Liver (tissue), 9 donors: ENCODE data around the gene CARS1. TPM values are rescaled to one million over a fixed set of nuclear protein-coding genes. Genes with fewer than 3 reads are reported as not detected.

Source experiments
- DNase-seq: peaks from one replicate; pipeline ENCODE4 v3.0.0-alpha.2; 2017; ENCODE audit warnings: low spot score
- H3K27ac ChIP-seq, 2 donors: one replicate each; pipeline ENCODE4 v1.7.0; 2013; ENCODE audit warnings: inconsistent platforms in 2 of 2, low read length in 2 of 2, control low read depth in 1 of 2, low read depth in 1 of 2, mild to moderate bottlenecking in 1 of 2
- H3K27me3 ChIP-seq, 4 donors: one replicate each; pipeline versions ENCODE4 v1.6.1 to v1.7.0; 2013; ENCODE audit warnings: low read length in 3 of 4, inconsistent platforms in 1 of 4, mild to moderate bottlenecking in 1 of 4, moderate library complexity in 1 of 4; ENCODE audit not compliant: control insufficient read depth in 4 of 4, insufficient read depth in 4 of 4
- H3K36me3 ChIP-seq, 4 donors: one replicate each; pipeline versions ENCODE4 v1.6.1 to v1.7.0; 2013; ENCODE audit warnings: low read length in 3 of 4, mild to moderate bottlenecking in 3 of 4, low read depth in 1 of 4, moderate library complexity in 1 of 4; ENCODE audit not compliant: control insufficient read depth in 4 of 4, insufficient read depth in 3 of 4
- H3K4me1 ChIP-seq, 4 donors: one replicate each; pipeline versions ENCODE4 v1.6.1 to v1.7.0; 2013; ENCODE audit warnings: low read length in 3 of 4, mild to moderate bottlenecking in 3 of 4, moderate library complexity in 1 of 4; ENCODE audit not compliant: control insufficient read depth in 4 of 4, insufficient read depth in 4 of 4
- H3K4me3 ChIP-seq, 3 donors: one replicate each; pipeline versions ENCODE4 v1.6.1 to v1.7.0; 2013; ENCODE audit warnings: low read length in 3 of 3, control low read depth in 1 of 3, low read depth in 1 of 3, mild to moderate bottlenecking in 1 of 3
- H3K9ac ChIP-seq, 2 donors: one replicate each; pipeline ENCODE4 v1.7.0; 2013; ENCODE audit warnings: low read length in 2 of 2, mild to moderate bottlenecking in 2 of 2, moderate library complexity in 2 of 2, control low read depth in 1 of 2, low read depth in 1 of 2
- H3K9me3 ChIP-seq, 4 donors: one replicate each; pipeline versions ENCODE4 v1.6.1 to v1.7.0; 2013; ENCODE audit warnings: low read length in 3 of 4; ENCODE audit not compliant: control insufficient read depth in 4 of 4
- FOXA1 ChIP-seq: IDR thresholded peaks from 2 replicates; pipeline ENCODE4 v1.6.1; 2016; ENCODE audit warnings: antibody characterized with exemption
- FOXA2 ChIP-seq: IDR thresholded peaks from 2 replicates; pipeline ENCODE4 v1.6.1; 2016; ENCODE audit warnings: antibody characterized with exemption
- GABPA ChIP-seq, 2 donors: IDR thresholded peaks in 1 of 2; conservative IDR thresholded peaks in 1 of 2; 2 replicates each; pipeline ENCODE4 v1.6.1; 2016; ENCODE audit warnings: antibody characterized with exemption in 2 of 2, mild to moderate bottlenecking in 1 of 2, moderate library complexity in 1 of 2
- HNF4A ChIP-seq, 2 donors: conservative IDR thresholded peaks; 2 replicates each; pipeline ENCODE4 v1.6.1; 2016; ENCODE audit warnings: antibody characterized with exemption in 2 of 2, mild to moderate bottlenecking in 2 of 2
- HNF4G ChIP-seq: IDR thresholded peaks from 2 replicates; pipeline ENCODE4 v1.6.1; 2016; ENCODE audit warnings: antibody characterized with exemption
- JUND ChIP-seq, 2 donors: IDR thresholded peaks; 2 replicates each; pipeline ENCODE4 v1.6.1; 2016; ENCODE audit warnings: antibody characterized with exemption in 2 of 2
- NR2F2 ChIP-seq: IDR thresholded peaks from 2 replicates; pipeline ENCODE4 v1.6.1; 2016; ENCODE audit warnings: antibody characterized with exemption
- RXRA ChIP-seq, 2 donors: IDR thresholded peaks; 2 replicates each; pipeline ENCODE4 v1.6.1; 2017 to 2018; ENCODE audit warnings: antibody characterized with exemption in 2 of 2, mild to moderate bottlenecking in 1 of 2
- SP1 ChIP-seq: IDR thresholded peaks from 2 replicates; pipeline ENCODE4 v1.6.1; 2018; ENCODE audit warnings: antibody characterized with exemption, mild to moderate bottlenecking
- TAF1 ChIP-seq: conservative IDR thresholded peaks from 2 replicates; pipeline ENCODE4 v1.6.1; 2016; ENCODE audit warnings: antibody characterized with exemption, mild to moderate bottlenecking
- YY1 ChIP-seq: IDR thresholded peaks from 2 replicates; pipeline ENCODE4 v1.6.1; 2016; ENCODE audit warnings: antibody characterized with exemption, mild to moderate bottlenecking
- WGBS: extraction: QIAGEN DNeasy Blood & Tissue Kit; methylation state at CpG from one replicate; pipeline ENCODE4 v1.1.7; 2013; 5-methylcytosine and 5-hydroxymethylcytosine counted together
- polyA plus RNA-seq, 2 donors: library from polyadenylated mRNA; stranded (reverse) in 1 of 2; unstranded in 1 of 2; fragments of 200-250 nt in 1 of 2; fragments of >200 nt in 1 of 2; fragmentation: Nextera tagmentation in 1 of 2; extraction: Ambion mirVana in 1 of 2; gene quantifications; one replicate each; pipeline versions ENCODE4 v1.2.1 to v1.2.3, GENCODE V29; 2013 to 2015
- total RNA-seq, 2 donors: library from RNA; depleted of rRNA; stranded (reverse); fragments of >200 nt; gene quantifications; one replicate each; pipeline ENCODE4 v1.2.3, GENCODE V29; 2014
- TF ChIP-seq, protein P1 (sequence below): IDR thresholded peaks from 2 replicates; pipeline ENCODE4 v1.6.1; 2016; ENCODE audit warnings: antibody characterized with exemption
- TF ChIP-seq, protein P2 (sequence below): IDR thresholded peaks from 2 replicates; pipeline ENCODE4 v1.6.1; 2016; ENCODE audit warnings: antibody characterized with exemption, mild to moderate bottlenecking
- TF ChIP-seq, protein P3 (sequence below): IDR thresholded peaks from 2 replicates; pipeline ENCODE4 v1.6.1; 2016; ENCODE audit warnings: antibody characterized with exemption
- TF ChIP-seq, protein P4 (sequence below): fragments of 150-350 bp; IDR thresholded peaks from 2 replicates; pipeline ENCODE4 v1.5.1; 2017; ENCODE audit warnings: improper control_type of control experiment, low read depth, low read length; ENCODE audit not compliant: missing input control
- donor health status: healthy.
- donor health status: healthy.
- donor health status: healthy.
- donor health status: healthy.
- donor health status: healthy.

Gene CARS1
- total and polyA plus RNA-seq, 4 donors: 15.2 to 40.1 (median 22.1) TPM

DNA sequence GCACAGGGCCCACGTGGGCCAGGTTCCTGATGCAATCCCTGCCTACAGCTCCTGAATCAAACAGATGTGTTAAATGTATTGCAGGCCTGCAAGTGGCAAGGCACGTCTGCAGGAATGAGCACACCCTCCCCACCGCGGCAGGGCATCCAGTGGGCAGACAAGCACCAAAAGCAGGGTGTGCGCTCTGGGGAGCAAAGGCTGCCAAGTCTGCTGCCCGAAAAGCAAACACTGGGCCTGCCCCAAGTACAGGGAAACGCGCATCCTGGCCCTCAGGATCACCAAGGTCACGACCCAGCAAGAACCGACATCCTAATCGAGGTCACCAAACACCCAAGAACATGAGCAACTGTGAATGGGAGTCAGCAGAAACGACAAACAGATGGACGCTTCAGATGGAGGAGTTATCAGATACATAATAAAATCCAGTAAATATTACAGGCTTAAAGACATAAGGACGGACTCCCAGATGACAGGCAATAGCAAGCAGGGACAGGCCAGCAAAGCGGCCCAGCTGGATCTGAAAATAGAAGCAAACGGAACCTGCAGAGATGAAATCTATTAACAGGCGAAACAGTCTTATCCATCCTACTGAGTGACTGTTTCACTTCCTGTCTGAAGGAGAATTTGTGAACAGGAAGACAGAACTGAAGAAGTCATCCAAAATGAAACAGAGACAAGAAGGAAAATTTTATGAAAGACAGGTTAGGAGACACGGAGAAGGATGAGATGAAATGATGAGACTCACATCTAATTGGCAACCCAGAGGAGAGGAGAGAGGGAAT, 26.7 kb downstream of the CARS1 start:
- DNase-seq: no peak
- Histone ChIP-seq H3K9ac (no peak overlapping the region), H3K36me3 (peaks cover 9 to 48% (median 27%) of the 10 kb centered on the region in 4 donors), H3K27ac (no peak overlapping the region), H3K27me3 (no peaks in the 10 kb centered on the region), H3K4me3 (no peak overlapping the region), H3K4me1 (peaks cover 0 to 23% (median 13%) of the 10 kb centered on the region in 4 donors), H3K9me3 (no peaks in the 10 kb centered on the region)
- 44% methylated on average over 18 of the region's 18 CpGs for WGBS
- TF ChIP-seq RXRA (IDR thresholded peaks at IDR 0.05): peak; percentile 30 to 33
- TF ChIP-seq, protein P1, sequence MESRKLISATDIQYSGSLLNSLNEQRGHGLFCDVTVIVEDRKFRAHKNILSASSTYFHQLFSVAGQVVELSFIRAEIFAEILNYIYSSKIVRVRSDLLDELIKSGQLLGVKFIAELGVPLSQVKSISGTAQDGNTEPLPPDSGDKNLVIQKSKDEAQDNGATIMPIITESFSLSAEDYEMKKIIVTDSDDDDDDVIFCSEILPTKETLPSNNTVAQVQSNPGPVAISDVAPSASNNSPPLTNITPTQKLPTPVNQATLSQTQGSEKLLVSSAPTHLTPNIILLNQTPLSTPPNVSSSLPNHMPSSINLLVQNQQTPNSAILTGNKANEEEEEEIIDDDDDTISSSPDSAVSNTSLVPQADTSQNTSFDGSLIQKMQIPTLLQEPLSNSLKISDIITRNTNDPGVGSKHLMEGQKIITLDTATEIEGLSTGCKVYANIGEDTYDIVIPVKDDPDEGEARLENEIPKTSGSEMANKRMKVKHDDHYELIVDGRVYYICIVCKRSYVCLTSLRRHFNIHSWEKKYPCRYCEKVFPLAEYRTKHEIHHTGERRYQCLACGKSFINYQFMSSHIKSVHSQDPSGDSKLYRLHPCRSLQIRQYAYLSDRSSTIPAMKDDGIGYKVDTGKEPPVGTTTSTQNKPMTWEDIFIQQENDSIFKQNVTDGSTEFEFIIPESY: no peak
- peak; percentile 68 for TF ChIP-seq NR2F2
- TF ChIP-seq JUND (IDR thresholded peaks at IDR 0.05): no peak

DNA sequence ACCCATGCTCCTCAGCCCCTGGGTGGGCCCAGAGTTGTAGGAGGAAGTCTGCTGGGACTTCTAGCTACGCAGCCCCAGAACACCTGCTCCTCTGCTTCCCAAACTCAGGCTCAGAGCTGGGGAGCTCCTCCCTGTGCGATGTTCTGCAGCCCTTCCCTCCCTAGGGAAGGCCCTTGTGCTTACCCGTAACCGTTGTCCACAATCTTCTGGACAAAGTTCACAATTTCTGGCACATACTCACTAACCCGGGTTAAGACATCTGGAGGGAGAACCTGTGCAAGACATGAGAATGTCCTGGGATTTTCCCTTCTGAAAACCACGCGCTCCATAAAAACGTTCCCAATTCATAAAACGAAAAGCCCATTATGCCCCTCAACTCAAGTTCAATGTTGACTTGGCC, 28.4 kb downstream of the CARS1 start:
- no peak for TF ChIP-seq RXRA (IDR thresholded peaks at IDR 0.05)
- TF ChIP-seq TAF1: no peak
- no peak for TF ChIP-seq YY1
- TF ChIP-seq, protein P2, sequence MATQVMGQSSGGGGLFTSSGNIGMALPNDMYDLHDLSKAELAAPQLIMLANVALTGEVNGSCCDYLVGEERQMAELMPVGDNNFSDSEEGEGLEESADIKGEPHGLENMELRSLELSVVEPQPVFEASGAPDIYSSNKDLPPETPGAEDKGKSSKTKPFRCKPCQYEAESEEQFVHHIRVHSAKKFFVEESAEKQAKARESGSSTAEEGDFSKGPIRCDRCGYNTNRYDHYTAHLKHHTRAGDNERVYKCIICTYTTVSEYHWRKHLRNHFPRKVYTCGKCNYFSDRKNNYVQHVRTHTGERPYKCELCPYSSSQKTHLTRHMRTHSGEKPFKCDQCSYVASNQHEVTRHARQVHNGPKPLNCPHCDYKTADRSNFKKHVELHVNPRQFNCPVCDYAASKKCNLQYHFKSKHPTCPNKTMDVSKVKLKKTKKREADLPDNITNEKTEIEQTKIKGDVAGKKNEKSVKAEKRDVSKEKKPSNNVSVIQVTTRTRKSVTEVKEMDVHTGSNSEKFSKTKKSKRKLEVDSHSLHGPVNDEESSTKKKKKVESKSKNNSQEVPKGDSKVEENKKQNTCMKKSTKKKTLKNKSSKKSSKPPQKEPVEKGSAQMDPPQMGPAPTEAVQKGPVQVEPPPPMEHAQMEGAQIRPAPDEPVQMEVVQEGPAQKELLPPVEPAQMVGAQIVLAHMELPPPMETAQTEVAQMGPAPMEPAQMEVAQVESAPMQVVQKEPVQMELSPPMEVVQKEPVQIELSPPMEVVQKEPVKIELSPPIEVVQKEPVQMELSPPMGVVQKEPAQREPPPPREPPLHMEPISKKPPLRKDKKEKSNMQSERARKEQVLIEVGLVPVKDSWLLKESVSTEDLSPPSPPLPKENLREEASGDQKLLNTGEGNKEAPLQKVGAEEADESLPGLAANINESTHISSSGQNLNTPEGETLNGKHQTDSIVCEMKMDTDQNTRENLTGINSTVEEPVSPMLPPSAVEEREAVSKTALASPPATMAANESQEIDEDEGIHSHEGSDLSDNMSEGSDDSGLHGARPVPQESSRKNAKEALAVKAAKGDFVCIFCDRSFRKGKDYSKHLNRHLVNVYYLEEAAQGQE: no peak
- no peak for TF ChIP-seq HNF4G
- TF ChIP-seq NR2F2: no peak
- TF ChIP-seq, protein P3, sequence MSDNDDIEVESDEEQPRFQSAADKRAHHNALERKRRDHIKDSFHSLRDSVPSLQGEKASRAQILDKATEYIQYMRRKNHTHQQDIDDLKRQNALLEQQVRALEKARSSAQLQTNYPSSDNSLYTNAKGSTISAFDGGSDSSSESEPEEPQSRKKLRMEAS: no peak
- TF ChIP-seq JUND (IDR thresholded peaks at IDR 0.05): no peak
- TF ChIP-seq, protein P4, sequence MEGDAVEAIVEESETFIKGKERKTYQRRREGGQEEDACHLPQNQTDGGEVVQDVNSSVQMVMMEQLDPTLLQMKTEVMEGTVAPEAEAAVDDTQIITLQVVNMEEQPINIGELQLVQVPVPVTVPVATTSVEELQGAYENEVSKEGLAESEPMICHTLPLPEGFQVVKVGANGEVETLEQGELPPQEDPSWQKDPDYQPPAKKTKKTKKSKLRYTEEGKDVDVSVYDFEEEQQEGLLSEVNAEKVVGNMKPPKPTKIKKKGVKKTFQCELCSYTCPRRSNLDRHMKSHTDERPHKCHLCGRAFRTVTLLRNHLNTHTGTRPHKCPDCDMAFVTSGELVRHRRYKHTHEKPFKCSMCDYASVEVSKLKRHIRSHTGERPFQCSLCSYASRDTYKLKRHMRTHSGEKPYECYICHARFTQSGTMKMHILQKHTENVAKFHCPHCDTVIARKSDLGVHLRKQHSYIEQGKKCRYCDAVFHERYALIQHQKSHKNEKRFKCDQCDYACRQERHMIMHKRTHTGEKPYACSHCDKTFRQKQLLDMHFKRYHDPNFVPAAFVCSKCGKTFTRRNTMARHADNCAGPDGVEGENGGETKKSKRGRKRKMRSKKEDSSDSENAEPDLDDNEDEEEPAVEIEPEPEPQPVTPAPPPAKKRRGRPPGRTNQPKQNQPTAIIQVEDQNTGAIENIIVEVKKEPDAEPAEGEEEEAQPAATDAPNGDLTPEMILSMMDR: no peak
- no peak for TF ChIP-seq FOXA2
- TF ChIP-seq HNF4A (conservative IDR thresholded peaks at IDR 0.05): no peak
- TF ChIP-seq SP1: no peak
- TF ChIP-seq FOXA1: no peak
- no peak for TF ChIP-seq GABPA (IDR thresholded peaks at IDR 0.05 in 1 of 2, conservative IDR thresholded peaks at IDR 0.05 in 1 of 2)
- H3K4me3 ChIP-seq: no peak overlapping the region
- H3K27ac ChIP-seq: no peak overlapping the region
- H3K9ac ChIP-seq: no peak overlapping the region
- peaks cover 12 to 47% (median 30%) of the 10 kb centered on the region in 4 donors for H3K36me3 ChIP-seq
- H3K9me3 ChIP-seq: no peaks in the 10 kb centered on the region
- WGBS: 59% methylated on average over 9 of the region's 9 CpGs
- DNase-seq: no peak
- no peaks in the 10 kb centered on the region for H3K27me3 ChIP-seq
- H3K4me1 ChIP-seq: peaks cover 0 to 23% (median 13%) of the 10 kb centered on the region in 4 donors
